ENCODE results near the gene RBM33.
A peak's percentile ranks its signal among the peaks of the same experiment; 100 is the strongest.

The RBM33 gene

GRCh38 chr7:155786491-155786890 is 142.0 kb downstream of the RBM33 start:
- DNase-seq = no peak

GRCh38 chr7:155787171-155787851 is 142.8 kb downstream of the RBM33 start:
- no peak for DNase-seq

- no peak for DNase-seq
Observed at GRCh38 chr7:155788616-155789000, 144.1 kb downstream of the RBM33 start.

GRCh38 chr7:155789001-155789725 is 144.7 kb downstream of the RBM33 start:
- no peak for DNase-seq

- DNase-seq = no peak
Observed at GRCh38 chr7:155790666-155791065, 146.2 kb downstream of the RBM33 start.

- DNase-seq = no peak
Observed at GRCh38 chr7:155791214-155791737, 146.8 kb downstream of the RBM33 start.

- no peak for DNase-seq
Observed at GRCh38 chr7:155791836-155792235, 147.4 kb downstream of the RBM33 start.

GRCh38 chr7:155792315-155792960 is 148.0 kb downstream of the RBM33 start:
- no peak for DNase-seq

- DNase-seq = no peak
Observed at GRCh38 chr7:155792999-155793560, 148.6 kb downstream of the RBM33 start.

- DNase-seq = no peak
Observed at GRCh38 chr7:155793720-155794119, 149.3 kb downstream of the RBM33 start.

GRCh38 chr7:155794196-155794595 is 149.7 kb downstream of the RBM33 start:
- no peak for DNase-seq

GRCh38 chr7:155795401-155795800 is 150.9 kb downstream of the RBM33 start:
- no peak for DNase-seq

- DNase-seq = no peak
Observed at GRCh38 chr7:155795951-155796350, 151.5 kb downstream of the RBM33 start.

GRCh38 chr7:155796381-155797261 is 152.2 kb downstream of the RBM33 start:
- peak; percentile 18 for DNase-seq

- no peak for DNase-seq
Observed at GRCh38 chr7:155797262-155798250, 153.1 kb downstream of the RBM33 start.

GRCh38 chr7:155798673-155799439 is 154.4 kb downstream of the RBM33 start:
- peak; percentile 21 for DNase-seq

- DNase-seq = no peak
Observed at GRCh38 chr7:155799514-155799913, 155.1 kb downstream of the RBM33 start.

GRCh38 chr7:155800301-155800700 is 155.8 kb downstream of the RBM33 start:
- DNase-seq = no peak

- no peak for DNase-seq
Observed at GRCh38 chr7:155800741-155801267, 156.3 kb downstream of the RBM33 start.

GRCh38 chr7:155802291-155802690 is 157.8 kb downstream of the RBM33 start:
- no peak for DNase-seq
